Activated CD4-positive, alpha-beta T cell treated with anti-CD3 and anti-CD28 coated beads, Interleukin-2, Interleukin-6, amounts not matched to agents 100 ng/mL and 50 ng/mL, durations not matched to agents 16 hours and 8 hours (primary cell): ENCODE data around the gene KDF1.
A peak's percentile ranks its signal among the peaks of the same experiment; 100 is the strongest.

ENCODE experiments used
- DNase-seq: peaks from one replicate; pipeline ENCODE4 v3.0.0-alpha.2; 2020

Gene KDF1

GRCh38 chr1:26913754-26914619 lies 46.3 kb downstream of the KDF1 start, which contains the start of gene NR0B2:
TSS of gene NR0B2 (minus strand) at chr1:26913975. CDS start at chr1:26913940, 35 bp downstream.
- no peak for DNase-seq

GRCh38 chr1:26913389-26913753 lies 46.9 kb downstream of the KDF1 start:
- no peak for DNase-seq

GRCh38 chr1:26912147-26912490 lies 48.1 kb downstream of the KDF1 start:
- DNase-seq = no peak

GRCh38 chr1:26911399-26912146 lies 48.7 kb downstream of the KDF1 start:
- DNase-seq = no peak

- no peak for DNase-seq
These were observed 49.7 kb downstream of the KDF1 start for GRCh38 chr1:26910343-26911160.

GRCh38 chr1:26909951-26910342 lies 50.3 kb downstream of the KDF1 start:
- DNase-seq = no peak

- no peak for DNase-seq
These were observed 53.0 kb downstream of the KDF1 start for GRCh38 chr1:26907071-26907917.

GRCh38 chr1:26900815-26901511 lies 59.3 kb downstream of the KDF1 start:
- DNase-seq = no peak

- DNase-seq = peak; percentile 93
These were observed 60.1 kb downstream of the KDF1 start, which contains the start of gene GPATCH3 for GRCh38 chr1:26900001-26900814. TSS of gene GPATCH3 (minus strand) at chr1:26900467. CDS start at chr1:26900442, 25 bp downstream.
